ENCODE data around the gene NKX1-1. TPM values are rescaled to one million over a fixed set of nuclear protein-coding genes. Genes with fewer than 3 reads are reported as not detected.

NKX1-1 gene
- total and polyA plus RNA-seq, 2 of the 8 experiments (the other 6 are each of a cell fraction or from before 2014, with no cell fraction given): not detected

GRCh38 chr4:1373892-1374705, 32.1 kb downstream of the NKX1-1 start:
- H3K56ac ChIP-seq (replicated peaks; ENCODE audit: insufficient read length, low read depth, low read length): no peak overlapping the region
- WGBS, 2 experiments (ENCODE audit: extremely low coverage in 1 of 2, insufficient coverage in 1 of 2, insufficient read length in 1 of 2, insufficient replicate concordance in 2 of 2, low coverage in 1 of 2, low lambda C conversion rate in 2 of 2, missing lambda C conversion rate in 1 of 2): 91% methylated on average over 42 of the region's 42 CpGs; no CpG with 5 or more reads in 1 of the 2 experiments
- ChIA-PET POLR2A (ENCODE audit: partially characterized antibody) (interaction anchor here (0.7 kb wide), 1 partner anchor 580 kb away, joined by 3 read pairs; no protein-coding TSS in a partner anchor), CTCF (ENCODE audit: partially characterized antibody) (interaction anchor here (1.3 to 2.6 kb wide), 4 partner anchors 9 to 255 kb away, joined by 5 to 15 read pairs (median 6); no protein-coding TSS in a partner anchor)
- no peak overlapping the region for H4K91ac ChIP-seq (replicated peaks; ENCODE audit: insufficient read length, low read length)
- H3K14ac ChIP-seq (ENCODE audit: insufficient read length): no peak overlapping the region
- H3K27me3 ChIP-seq (replicated peaks in 1 of 4; ENCODE audit: control insufficient read depth in 3 of 4, extremely low read depth in 1 of 4, insufficient read depth in 3 of 4, low read length in 3 of 4): no peaks in the 10 kb centered on the region
- H2BK15ac ChIP-seq (ENCODE audit: low read length): no peak overlapping the region
- no peak overlapping the region for H3K4me3 ChIP-seq (ENCODE audit: extremely low read depth in 1 of 4, insufficient read depth in 2 of 4, low read depth in 3 of 4, low read length in 4 of 4)
- H3K27ac ChIP-seq (ENCODE audit: low read depth, low read length): no peak overlapping the region
- no peak overlapping the region for H2AFZ ChIP-seq (ENCODE audit: low read length)
- H3K79me1 ChIP-seq (ENCODE audit: low read depth, low read length): no peaks in the 10 kb centered on the region
- no peak overlapping the region for H3K23ac ChIP-seq (ENCODE audit: insufficient read length)
- H3K36me3 ChIP-seq (ENCODE audit: control insufficient read depth in 2 of 4, insufficient read depth in 4 of 4, low read length in 3 of 4): peaks cover 0 to 2% (median 0%) of the 10 kb centered on the region in 4 experiments; a peak in 1 of 8 replicates
- no peaks in the 10 kb centered on the region for H3K79me2 ChIP-seq (ENCODE audit: control insufficient read depth in 1 of 2, insufficient read depth in 2 of 2, low read length in 2 of 2)
- H3K9me3 ChIP-seq (ENCODE audit: insufficient read depth in 2 of 2, low read depth in 1 of 2, low read length in 1 of 2): no peaks in the 10 kb centered on the region
- H4K5ac ChIP-seq (ENCODE audit: insufficient read length, low read depth, low read length): no peak overlapping the region
- H3K4me1 ChIP-seq (replicated peaks in 1 of 4; ENCODE audit: control insufficient read depth in 3 of 4, insufficient read depth in 4 of 4, low read length in 3 of 4): no peaks in the 10 kb centered on the region; a peak in 1 of 7 replicates
- H3K18ac ChIP-seq (ENCODE audit: extremely low read depth, low read length): no peak overlapping the region
- no peaks in the 10 kb centered on the region for H3K23me2 ChIP-seq (ENCODE audit: low read depth, low read length)
- no peak overlapping the region for H2BK12ac ChIP-seq (ENCODE audit: low read depth, low read length)
- DNase-seq (ENCODE audit: low read depth in 1 of 2, low spot score in 2 of 2) (no peak), FAIRE-seq (no peak)
- H2BK20ac ChIP-seq (ENCODE audit: low read length): no peak overlapping the region
- peaks cover 0 to 6% of the 10 kb centered on the region in 2 experiments for H4K20me1 ChIP-seq (replicated peaks in 1 of 2; ENCODE audit: control insufficient read depth in 1 of 2, insufficient read depth in 2 of 2, low read length in 2 of 2)
- no peak overlapping the region for H2AK5ac ChIP-seq (ENCODE audit: low read depth, low read length)
- no peak overlapping the region for H2BK5ac ChIP-seq (ENCODE audit: low read depth, low read length)
- H2BK120ac ChIP-seq (replicated peaks; ENCODE audit: low read depth, low read length): no peak overlapping the region
- H3K4me2 ChIP-seq (ENCODE audit: insufficient read depth in 1 of 2, low read depth in 2 of 2, low read length in 2 of 2): no peak overlapping the region
- H3K9ac ChIP-seq (replicated peaks in 1 of 4; ENCODE audit: extremely low read depth in 1 of 4, low read depth in 3 of 4, low read length in 3 of 4): no peak overlapping the region
- H4K8ac ChIP-seq (ENCODE audit: extremely low read depth, insufficient read depth, low read length): peak overlapping the region; percentile 68
- H3K4ac ChIP-seq (replicated peaks; ENCODE audit: insufficient read length, low read depth, low read length): no peak overlapping the region
- TF ChIP-seq GTF2F1 (IDR thresholded peaks at IDR 0.05; ENCODE audit: borderline replicate concordance, low read depth, low read length): no peak
- no peak for TF ChIP-seq POU5F1 (IDR thresholded peaks at IDR 0.05; ENCODE audit: low read depth, low read length)
- no peak for TF ChIP-seq ASH2L (IDR thresholded peaks at IDR 0.05; ENCODE audit: low read length)
- no peak for TF ChIP-seq SIN3A (conservative IDR thresholded peaks at IDR 0.05 in 1 of 2, IDR thresholded peaks at IDR 0.05 in 1 of 2; ENCODE audit: low read depth in 1 of 2, low read length in 2 of 2)
- no peak for TF ChIP-seq TCF12 (IDR thresholded peaks at IDR 0.05; ENCODE audit: low read depth, low read length)
- TF ChIP-seq, protein P1, sequence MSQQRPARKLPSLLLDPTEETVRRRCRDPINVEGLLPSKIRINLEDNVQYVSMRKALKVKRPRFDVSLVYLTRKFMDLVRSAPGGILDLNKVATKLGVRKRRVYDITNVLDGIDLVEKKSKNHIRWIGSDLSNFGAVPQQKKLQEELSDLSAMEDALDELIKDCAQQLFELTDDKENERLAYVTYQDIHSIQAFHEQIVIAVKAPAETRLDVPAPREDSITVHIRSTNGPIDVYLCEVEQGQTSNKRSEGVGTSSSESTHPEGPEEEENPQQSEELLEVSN (IDR thresholded peaks at IDR 0.05): no peak
- TF ChIP-seq RXRA (IDR thresholded peaks at IDR 0.05; ENCODE audit: insufficient read depth, low read depth, low read length): no peak
- no peak for TF ChIP-seq HDAC6 (IDR thresholded peaks at IDR 0.05; ENCODE audit: low read depth, low read length)
- TF ChIP-seq NRF1 (IDR thresholded peaks at IDR 0.05; ENCODE audit: low read depth, low read length): no peak

Data from H1 (cell line).